BLaER1 (cell line): Measurements from ENCODE around the gene MTMR3.

Experiments
- H3K27ac ChIP-seq: shearing (Covaris generic); formaldehyde crosslinking; 2 replicates; pipeline ENCODE4 v1.8.1; 2022
- H3K27me3 ChIP-seq: shearing (Covaris generic); formaldehyde crosslinking; 2 replicates; pipeline ENCODE4 v1.8.1; 2022
- H3K36me3 ChIP-seq: shearing (Covaris generic); formaldehyde crosslinking; 2 replicates; pipeline ENCODE4 v1.8.1; 2022
- H3K4me1 ChIP-seq: shearing (Covaris generic); formaldehyde crosslinking; 2 replicates; pipeline ENCODE4 v1.8.1; 2022
- H3K4me2 ChIP-seq: shearing (Covaris generic); formaldehyde crosslinking; 2 replicates; pipeline ENCODE4 v1.8.1; 2022
- H3K4me3 ChIP-seq: shearing (Covaris generic); formaldehyde crosslinking; 2 replicates; pipeline ENCODE4 v1.8.1; 2022
- H3K9ac ChIP-seq: shearing (Covaris generic); formaldehyde crosslinking; 2 replicates; pipeline ENCODE4 v1.8.1; 2022
- H3K9me3 ChIP-seq: shearing (Covaris generic); formaldehyde crosslinking; 2 replicates; pipeline ENCODE4 v1.8.1; 2022
- H4K20me1 ChIP-seq: shearing (Covaris generic); formaldehyde crosslinking; 2 replicates; pipeline ENCODE4 v1.8.1; 2022
- Cebpa-rat ChIP-seq: shearing (Covaris generic); IDR thresholded peaks from 2 replicates; pipeline ENCODE4 v1.8.1; 2022

Gene MTMR3

DNA sequence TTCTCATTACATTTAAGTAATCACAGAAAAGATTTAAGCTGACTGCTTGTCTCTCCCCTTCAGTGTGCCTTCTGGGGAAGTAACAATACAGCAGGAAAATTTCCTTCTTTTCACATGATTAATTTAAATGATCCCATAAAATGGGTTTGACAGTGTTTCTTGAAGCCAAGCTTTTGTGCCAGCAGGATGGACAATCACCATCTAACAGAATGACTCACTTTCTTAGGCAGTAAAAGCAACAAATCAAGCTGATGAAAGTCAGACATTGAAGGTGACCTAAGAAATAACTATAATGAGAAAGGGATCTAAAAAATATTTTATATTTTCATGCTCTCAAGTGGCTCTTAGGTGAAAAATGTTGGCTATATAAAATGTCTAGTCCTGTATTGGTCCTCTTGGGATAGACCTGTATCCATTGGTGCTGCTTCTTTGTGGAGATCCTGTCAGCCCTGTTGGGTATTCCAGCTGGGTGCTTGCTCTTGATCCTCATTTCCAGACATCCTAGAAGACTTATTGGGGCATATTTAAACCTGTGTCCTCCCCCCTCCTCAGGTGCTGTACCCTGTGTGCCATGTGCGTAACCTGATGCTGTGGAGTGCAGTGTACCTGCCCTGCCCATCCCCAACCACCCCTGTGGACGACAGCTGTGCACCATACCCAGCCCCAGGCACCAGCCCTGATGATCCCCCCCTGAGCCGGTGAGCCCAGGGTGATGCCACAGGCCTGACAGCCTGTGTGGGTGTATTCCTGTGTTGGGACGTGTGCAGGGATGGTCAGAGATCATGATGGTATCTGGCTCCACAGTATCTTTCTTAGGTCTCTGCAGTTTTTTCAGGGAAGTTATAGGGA is 134.6 kb downstream of the MTMR3 start:
- Histone ChIP-seq H3K9ac (no peak overlapping the region), H3K4me2 (no peak overlapping the region), H3K4me3 (no peak overlapping the region), H3K27ac (peak overlapping the region; percentile 95), H3K36me3 (peaks cover 65% of the 10 kb centered on the region), H3K27me3 (no peaks in the 10 kb centered on the region), H4K20me1 (no peaks in the 10 kb centered on the region), H3K9me3 (no peaks in the 10 kb centered on the region), H3K4me1 (peaks cover 46% of the 10 kb centered on the region)
- TF ChIP-seq Cebpa-rat: no peak

- Histone ChIP-seq H3K36me3 (peaks cover 67% of the 10 kb centered on the region), H4K20me1 (no peaks in the 10 kb centered on the region), H3K27me3 (no peaks in the 10 kb centered on the region), H3K9me3 (peaks cover 7% of the 10 kb centered on the region; the same call in 1 of the 2 replicates), H3K9ac (peak overlapping the region; percentile 82), H3K4me1 (peaks cover 62% of the 10 kb centered on the region), H3K4me3 (peak overlapping the region; percentile 52), H3K4me2 (peak overlapping the region; percentile 94), H3K27ac (peak overlapping the region; percentile 95)
- peak; percentile 11; the same call in 1 of the 2 replicates for TF ChIP-seq Cebpa-rat
These were observed 137.5 kb downstream of the MTMR3 start for GRCh38 chr22:30020511-30020910.

DNA sequence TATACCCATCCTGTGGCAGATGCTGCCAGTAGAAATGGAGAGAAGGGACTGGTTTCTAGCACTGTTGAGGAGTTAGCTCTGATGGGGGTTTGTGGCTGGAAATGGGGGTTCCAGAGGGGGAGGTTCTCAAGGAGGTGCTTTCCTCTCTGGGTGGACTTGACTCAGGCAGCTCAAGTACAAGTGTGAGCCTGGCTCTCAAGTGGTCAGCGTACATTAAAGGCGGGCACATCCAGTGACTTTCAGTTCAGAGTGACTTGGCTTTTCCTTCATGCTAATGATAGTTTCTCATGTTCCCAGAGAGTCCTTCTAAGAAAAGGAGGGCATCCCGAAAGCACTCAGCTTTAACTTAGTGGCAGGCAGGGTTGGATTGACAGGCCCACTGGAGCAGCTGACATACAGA is 138.4 kb downstream of the MTMR3 start:
- Histone ChIP-seq H3K4me3 (peak overlapping the region; percentile 52), H3K27me3 (no peaks in the 10 kb centered on the region), H3K9ac (peak overlapping the region; percentile 82), H3K9me3 (peaks cover 10% of the 10 kb centered on the region; the same call in 1 of the 2 replicates), H3K4me2 (peak overlapping the region; percentile 94), H3K27ac (peak overlapping the region; percentile 95), H3K36me3 (peaks cover 67% of the 10 kb centered on the region), H3K4me1 (peaks cover 70% of the 10 kb centered on the region), H4K20me1 (no peaks in the 10 kb centered on the region)
- no peak for TF ChIP-seq Cebpa-rat

GRCh38 chr22:30021881-30022619 is 139.1 kb downstream of the MTMR3 start:
- peak overlapping the region; percentile 94 for H3K4me2 ChIP-seq

GRCh38 chr22:30023099-30023660 is 140.2 kb downstream of the MTMR3 start:
- no peak overlapping the region for H3K9ac ChIP-seq
- H4K20me1 ChIP-seq: no peaks in the 10 kb centered on the region
- H3K4me2 ChIP-seq: peak overlapping the region; percentile 94
- H3K36me3 ChIP-seq: peaks cover 67% of the 10 kb centered on the region
- H3K27ac ChIP-seq: peak overlapping the region; percentile 95
- no peak for TF ChIP-seq Cebpa-rat
- H3K27me3 ChIP-seq: no peaks in the 10 kb centered on the region
- H3K9me3 ChIP-seq: peaks cover 10% of the 10 kb centered on the region; the same call in 1 of the 2 replicates
- H3K4me3 ChIP-seq: no peak overlapping the region
- peaks cover 87% of the 10 kb centered on the region for H3K4me1 ChIP-seq

More at GRCh38 chr22:30021881-30022619, 139.1 kb downstream of the MTMR3 start:
- Histone ChIP-seq H3K4me1 (peaks cover 77% of the 10 kb centered on the region), H3K4me3 (peak overlapping the region; percentile 52), H3K36me3 (peaks cover 67% of the 10 kb centered on the region), H3K9me3 (peaks cover 10% of the 10 kb centered on the region; the same call in 1 of the 2 replicates), H3K27me3 (no peaks in the 10 kb centered on the region), H4K20me1 (no peaks in the 10 kb centered on the region), H3K9ac (peak overlapping the region; percentile 82), H3K27ac (peak overlapping the region; percentile 95)
- no peak for TF ChIP-seq Cebpa-rat

DNA sequence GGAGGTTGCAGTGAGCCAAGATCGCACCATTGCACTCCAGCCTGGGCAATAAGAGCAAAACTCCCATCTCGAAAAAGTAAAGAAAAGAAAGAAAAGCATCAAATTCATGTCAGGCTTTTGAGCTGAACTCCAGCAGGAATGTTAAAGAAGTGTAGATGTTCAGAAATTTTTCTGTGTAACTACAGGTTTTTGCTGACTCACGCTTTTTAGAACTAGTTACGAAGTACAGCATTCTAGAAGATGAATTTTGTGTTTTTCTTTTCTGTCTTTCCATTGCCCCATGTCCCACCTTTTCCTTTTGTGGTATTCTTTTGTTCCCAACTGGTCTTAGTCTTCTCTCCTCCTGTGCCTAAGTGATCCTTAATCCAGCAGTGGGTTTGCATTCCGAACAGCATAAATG is 141.3 kb downstream of the MTMR3 start:
- no peak overlapping the region for H3K4me2 ChIP-seq
- H3K36me3 ChIP-seq: peaks cover 69% of the 10 kb centered on the region
- H3K4me3 ChIP-seq: no peak overlapping the region
- H3K4me1 ChIP-seq: peaks cover 87% of the 10 kb centered on the region
- H3K27ac ChIP-seq: no peak overlapping the region
- no peaks in the 10 kb centered on the region for H3K27me3 ChIP-seq
- H3K9ac ChIP-seq: no peak overlapping the region
- no peak for TF ChIP-seq Cebpa-rat
- peaks cover 10% of the 10 kb centered on the region; the same call in 1 of the 2 replicates for H3K9me3 ChIP-seq
- H4K20me1 ChIP-seq: no peaks in the 10 kb centered on the region

GRCh38 chr22:30025221-30025620 is 142.2 kb downstream of the MTMR3 start:
- peaks cover 69% of the 10 kb centered on the region for H3K36me3 ChIP-seq
- H3K9ac ChIP-seq: no peak overlapping the region
- TF ChIP-seq Cebpa-rat: no peak
- peaks cover 77% of the 10 kb centered on the region for H3K4me1 ChIP-seq
- no peak overlapping the region for H3K4me3 ChIP-seq
- no peak overlapping the region for H3K4me2 ChIP-seq
- H3K27ac ChIP-seq: no peak overlapping the region
- no peaks in the 10 kb centered on the region for H3K27me3 ChIP-seq
- no peaks in the 10 kb centered on the region for H4K20me1 ChIP-seq
- peaks cover 10% of the 10 kb centered on the region; the same call in 1 of the 2 replicates for H3K9me3 ChIP-seq

DNA sequence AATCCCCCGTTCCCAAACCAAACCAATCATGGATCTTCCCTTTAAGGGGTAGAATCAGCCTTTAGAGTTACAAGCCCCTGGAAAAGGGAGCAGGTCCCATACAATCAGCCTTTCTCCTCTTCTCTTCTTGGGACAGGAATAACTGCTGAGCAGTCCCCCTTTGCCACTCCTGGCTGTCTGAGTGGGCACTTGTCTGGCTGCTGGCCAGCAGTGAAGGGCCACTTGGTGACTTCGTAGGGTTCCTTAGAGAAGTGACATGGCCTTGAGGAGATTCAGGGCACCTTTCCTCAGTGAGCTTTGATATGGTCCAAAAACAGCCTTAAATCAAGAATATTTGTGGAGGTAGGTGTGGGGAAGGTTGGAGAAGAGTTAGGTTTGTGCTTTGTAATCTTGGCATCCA is 143.8 kb downstream of the MTMR3 start:
- no peak for TF ChIP-seq Cebpa-rat
- peaks cover 61% of the 10 kb centered on the region for H3K4me1 ChIP-seq

GRCh38 chr22:30027169-30027568 is 144.2 kb downstream of the MTMR3 start:
- peaks cover 69% of the 10 kb centered on the region for H3K36me3 ChIP-seq
- peak overlapping the region; percentile 14; the same call in 1 of the 2 replicates for H3K27ac ChIP-seq
- peaks cover 10% of the 10 kb centered on the region; the same call in 1 of the 2 replicates for H3K9me3 ChIP-seq
- H3K9ac ChIP-seq: no peak overlapping the region
- no peak for TF ChIP-seq Cebpa-rat
- no peaks in the 10 kb centered on the region for H3K27me3 ChIP-seq
- H3K4me3 ChIP-seq: no peak overlapping the region
- peak overlapping the region; percentile 48; the same call in 1 of the 2 replicates for H3K4me2 ChIP-seq
- peaks cover 60% of the 10 kb centered on the region for H3K4me1 ChIP-seq
- H4K20me1 ChIP-seq: no peaks in the 10 kb centered on the region

More for the DNA sequence above, 143.8 kb downstream of the MTMR3 start:
- Histone ChIP-seq H3K4me2 (peak overlapping the region; percentile 48; the same call in 1 of the 2 replicates), H3K27ac (peak overlapping the region; percentile 54), H3K9ac (no peak overlapping the region), H3K36me3 (peaks cover 69% of the 10 kb centered on the region), H3K27me3 (no peaks in the 10 kb centered on the region), H4K20me1 (no peaks in the 10 kb centered on the region), H3K4me3 (no peak overlapping the region), H3K9me3 (peaks cover 10% of the 10 kb centered on the region; the same call in 1 of the 2 replicates)
